HG02763 (cell line): ENCODE measurements around the gene HECTD2.
"Not testable (repeated sequence)": the region's sequence is repeated elsewhere in the genome, so short reads cannot be mapped to it uniquely, and the experiment has no call there.

Experiments
- ATAC-seq: cut with Tn5 transposase; IDR thresholded peaks from one replicate; pipeline ENCODE4 v1.9.1; 2021; ENCODE audit warnings: mild to moderate bottlenecking, moderate library complexity; ENCODE audit not compliant: unreplicated experiment

Gene HECTD2

GRCh38 chr10:91536111-91536510 is 126.0 kb downstream of the HECTD2 start:
- no peak for ATAC-seq

- ATAC-seq = no peak
These were observed 126.6 kb downstream of the HECTD2 start for GRCh38 chr10:91536733-91537132.

- ATAC-seq = no peak
These were observed 127.7 kb downstream of the HECTD2 start for GRCh38 chr10:91537614-91538383.

GRCh38 chr10:91539930-91540329 is 129.8 kb downstream of the HECTD2 start:
- no peak for ATAC-seq

GRCh38 chr10:91540733-91541132 is 130.6 kb downstream of the HECTD2 start:
- no peak for ATAC-seq

GRCh38 chr10:91541481-91541880 is 131.3 kb downstream of the HECTD2 start:
- ATAC-seq = no peak

- ATAC-seq = no peak
These were observed 135.2 kb downstream of the HECTD2 start for GRCh38 chr10:91545384-91545783.

- no peak for ATAC-seq
These were observed 135.7 kb downstream of the HECTD2 start for GRCh38 chr10:91545838-91546237.

- ATAC-seq = no peak
These were observed 139.1 kb downstream of the HECTD2 start for GRCh38 chr10:91549262-91549661.

GRCh38 chr10:91550021-91550420 is 139.9 kb downstream of the HECTD2 start:
- no peak for ATAC-seq

- ATAC-seq = no peak
These were observed 141.7 kb downstream of the HECTD2 start for GRCh38 chr10:91551856-91552255.

GRCh38 chr10:91552274-91553095 is 142.3 kb downstream of the HECTD2 start:
- ATAC-seq = no peak

- ATAC-seq = no peak
These were observed 145.3 kb downstream of the HECTD2 start for GRCh38 chr10:91555455-91555854.

- no peak for ATAC-seq
These were observed 146.8 kb downstream of the HECTD2 start for GRCh38 chr10:91556691-91557566.

GRCh38 chr10:91557651-91558111 is 147.5 kb downstream of the HECTD2 start:
- ATAC-seq = no peak

GRCh38 chr10:91558473-91558872 is 148.3 kb downstream of the HECTD2 start:
- ATAC-seq = no peak

GRCh38 chr10:91559169-91559568 is 149.0 kb downstream of the HECTD2 start:
- ATAC-seq = no peak

GRCh38 chr10:91559750-91560149 is 149.6 kb downstream of the HECTD2 start:
- ATAC-seq = no peak

- ATAC-seq = not testable (repeated sequence)
These were observed 150.7 kb downstream of the HECTD2 start for GRCh38 chr10:91560827-91561226.

GRCh38 chr10:91562839-91563581 is 152.9 kb downstream of the HECTD2 start:
- no peak for ATAC-seq
